ENCODE data around the gene CIAPIN1.

The CIAPIN1 gene

GRCh38 chr16:57447186-57447962, at the start of gene CIAPIN1, which contains the start of gene COQ9:
CIAPIN1 (minus strand) TSS chr16:57447385; CDS start chr16:57440928, 6,457 bp downstream.
COQ9 (plus strand) TSS chr16:57447479; CDS start chr16:57447506, 27 bp downstream.
- peak; percentile 42 for DNase-seq

- no peak for DNase-seq
Observed at GRCh38 chr16:57493767-57494166, 46.6 kb upstream of the CIAPIN1 start.

GRCh38 chr16:57489229-57489628, 42.0 kb upstream of the CIAPIN1 start:
- no peak for DNase-seq

GRCh38 chr16:57486858-57487834, 40.0 kb upstream of the CIAPIN1 start:
- DNase-seq: no peak

- no peak for DNase-seq
Observed at GRCh38 chr16:57485916-57486857, 39.0 kb upstream of the CIAPIN1 start, which contains the start of gene DOK4. DOK4 (minus strand) TSS chr16:57486493; CDS start chr16:57479507, 6,986 bp downstream.

GRCh38 chr16:57485091-57485915, 38.1 kb upstream of the CIAPIN1 start:
- no peak for DNase-seq

GRCh38 chr16:57484515-57485005, 37.4 kb upstream of the CIAPIN1 start:
- no peak for DNase-seq

- DNase-seq: no peak
Observed at GRCh38 chr16:57483725-57484514, 36.7 kb upstream of the CIAPIN1 start.

GRCh38 chr16:57482845-57483545, 35.8 kb upstream of the CIAPIN1 start:
- no peak for DNase-seq

GRCh38 chr16:57481421-57481820, 34.2 kb upstream of the CIAPIN1 start:
- no peak for DNase-seq

GRCh38 chr16:57480754-57481230, 33.6 kb upstream of the CIAPIN1 start:
- no peak for DNase-seq

GRCh38 chr16:57479976-57480753, 33.0 kb upstream of the CIAPIN1 start:
- no peak for DNase-seq

- no peak for DNase-seq
Observed at GRCh38 chr16:57479205-57479975, 32.2 kb upstream of the CIAPIN1 start.

- DNase-seq: no peak
Observed at GRCh38 chr16:57478396-57479204, 31.4 kb upstream of the CIAPIN1 start.

- no peak for DNase-seq
Observed at GRCh38 chr16:57477531-57478202, 30.5 kb upstream of the CIAPIN1 start.
